ENCODE measurements around the gene ARHGAP19.

ARHGAP19 gene

GRCh38 chr10:97204826-97205679, 87.4 kb downstream of the ARHGAP19 start:
- no peak overlapping the region for H2AFZ ChIP-seq
- H3K27ac ChIP-seq: no peak overlapping the region
- H3K27me3 ChIP-seq (ENCODE audit: control insufficient read depth, insufficient read depth, low read length): no peaks in the 10 kb centered on the region
- no peak overlapping the region for H3K4me3 ChIP-seq (ENCODE audit: low read depth, low read length)
- H3K4me2 ChIP-seq (ENCODE audit: low read length): no peak overlapping the region
- no peak for TF ChIP-seq CTCF (IDR thresholded peaks at IDR 0.05)
- H3K4me1 ChIP-seq: no peaks in the 10 kb centered on the region
- no peaks in the 10 kb centered on the region for H3K9me3 ChIP-seq (ENCODE audit: control insufficient read depth, low read length)
- no peaks in the 10 kb centered on the region for H3K79me2 ChIP-seq
- H3K9ac ChIP-seq: no peak overlapping the region
- no peaks in the 10 kb centered on the region for H3K36me3 ChIP-seq (ENCODE audit: control insufficient read depth, insufficient read depth, low read length)

DNA sequence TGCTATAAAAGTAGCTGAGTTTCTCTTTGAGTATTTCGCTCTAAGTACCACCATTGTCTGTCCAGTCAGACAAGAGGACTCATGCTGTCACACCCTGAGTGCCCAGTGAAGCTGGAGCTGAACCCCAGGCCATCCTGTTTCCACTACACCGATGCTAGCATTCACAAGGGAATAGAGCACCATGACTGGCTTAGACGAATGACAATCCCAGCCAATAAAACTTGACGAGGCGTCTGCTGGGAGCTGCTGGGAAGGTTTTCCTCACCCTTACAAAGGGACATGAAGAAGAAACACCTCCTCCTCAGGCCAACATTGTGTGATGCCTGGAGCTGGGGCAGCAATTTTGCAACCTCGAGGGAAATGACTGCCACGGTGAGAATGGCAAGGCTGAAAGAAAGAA, 89.2 kb downstream of the ARHGAP19 start:
- no peak overlapping the region for H3K9ac ChIP-seq
- H3K4me1 ChIP-seq: no peaks in the 10 kb centered on the region
- H3K4me2 ChIP-seq (ENCODE audit: low read length): no peak overlapping the region
- no peak overlapping the region for H2AFZ ChIP-seq
- no peaks in the 10 kb centered on the region for H3K27me3 ChIP-seq (ENCODE audit: control insufficient read depth, insufficient read depth, low read length)
- no peak for TF ChIP-seq CTCF (IDR thresholded peaks at IDR 0.05)
- no peaks in the 10 kb centered on the region for H3K9me3 ChIP-seq (ENCODE audit: control insufficient read depth, low read length)
- H3K27ac ChIP-seq: no peak overlapping the region
- H3K79me2 ChIP-seq: no peaks in the 10 kb centered on the region
- no peaks in the 10 kb centered on the region for H3K36me3 ChIP-seq (ENCODE audit: control insufficient read depth, insufficient read depth, low read length)
- no peak overlapping the region for H3K4me3 ChIP-seq (ENCODE audit: low read depth, low read length)

DNA sequence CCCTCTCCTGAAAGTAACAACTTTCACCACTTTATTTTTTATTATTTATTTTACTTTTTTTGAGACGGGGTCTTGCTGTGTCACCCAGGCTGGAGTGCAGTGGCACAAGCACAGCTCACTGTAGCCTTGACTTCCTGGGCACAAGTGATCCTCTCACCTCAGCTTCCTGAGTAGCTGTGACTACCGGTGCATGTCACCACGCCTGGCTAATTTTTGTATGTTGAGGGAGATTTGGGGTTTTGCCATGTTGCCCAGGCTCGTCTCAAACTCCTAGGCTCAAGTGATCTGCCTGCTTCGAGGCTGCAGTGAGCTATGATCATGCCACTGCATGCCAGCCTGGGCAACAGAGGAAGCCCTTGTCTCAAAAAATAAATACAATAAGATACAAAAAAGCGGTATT, 91.8 kb downstream of the ARHGAP19 start:
- H3K36me3 ChIP-seq (ENCODE audit: control insufficient read depth, insufficient read depth, low read length): no peaks in the 10 kb centered on the region
- no peak overlapping the region for H2AFZ ChIP-seq
- H3K4me2 ChIP-seq (ENCODE audit: low read length): no peak overlapping the region
- H3K27me3 ChIP-seq (ENCODE audit: control insufficient read depth, insufficient read depth, low read length): no peaks in the 10 kb centered on the region
- H3K27ac ChIP-seq: no peak overlapping the region
- no peaks in the 10 kb centered on the region for H3K79me2 ChIP-seq
- no peaks in the 10 kb centered on the region for H3K4me1 ChIP-seq
- no peak for TF ChIP-seq CTCF (IDR thresholded peaks at IDR 0.05)
- H3K9me3 ChIP-seq (ENCODE audit: control insufficient read depth, low read length): no peaks in the 10 kb centered on the region
- H3K4me3 ChIP-seq (ENCODE audit: low read depth, low read length): no peak overlapping the region
- no peak overlapping the region for H3K9ac ChIP-seq

DNA sequence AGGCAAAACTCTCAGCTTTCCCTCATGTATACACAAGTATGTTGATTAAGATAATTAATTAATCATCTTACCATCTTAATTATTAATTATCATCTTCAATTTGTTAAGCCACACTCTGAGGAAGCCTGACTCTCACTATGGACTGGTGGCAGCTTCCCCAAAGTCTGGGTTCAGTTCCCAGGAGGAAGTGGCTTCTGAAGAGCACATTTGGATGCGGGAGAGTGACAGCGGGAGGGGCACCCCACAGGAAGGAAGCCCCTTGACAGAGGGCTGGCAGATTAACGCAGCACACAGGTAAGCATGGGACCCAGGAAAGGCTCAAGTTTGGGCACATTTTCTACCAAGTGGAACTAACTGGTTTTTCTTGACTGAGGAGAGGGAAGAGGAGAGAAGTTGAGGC, 93.3 kb downstream of the ARHGAP19 start:
- Histone ChIP-seq H3K36me3 (ENCODE audit: control insufficient read depth, insufficient read depth, low read length) (no peaks in the 10 kb centered on the region), H3K9me3 (ENCODE audit: control insufficient read depth, low read length) (no peaks in the 10 kb centered on the region), H3K4me1 (no peaks in the 10 kb centered on the region), H3K79me2 (no peaks in the 10 kb centered on the region), H3K27me3 (ENCODE audit: control insufficient read depth, insufficient read depth, low read length) (no peaks in the 10 kb centered on the region), H3K27ac (no peak overlapping the region), H3K4me2 (ENCODE audit: low read length) (no peak overlapping the region), H3K9ac (no peak overlapping the region), H3K4me3 (ENCODE audit: low read depth, low read length) (no peak overlapping the region), H2AFZ (no peak overlapping the region)
- no peak for TF ChIP-seq CTCF (IDR thresholded peaks at IDR 0.05)

GRCh38 chr10:97197030-97197500, 95.4 kb downstream of the ARHGAP19 start:
- Histone ChIP-seq H3K27ac (no peak overlapping the region), H3K79me2 (no peaks in the 10 kb centered on the region), H3K4me1 (no peaks in the 10 kb centered on the region), H3K27me3 (ENCODE audit: control insufficient read depth, insufficient read depth, low read length) (no peaks in the 10 kb centered on the region), H3K36me3 (ENCODE audit: control insufficient read depth, insufficient read depth, low read length) (no peaks in the 10 kb centered on the region), H2AFZ (no peak overlapping the region), H3K4me3 (ENCODE audit: low read depth, low read length) (no peak overlapping the region), H3K9me3 (ENCODE audit: control insufficient read depth, low read length) (no peaks in the 10 kb centered on the region), H3K9ac (no peak overlapping the region), H3K4me2 (ENCODE audit: low read length) (no peak overlapping the region)
- no peak for TF ChIP-seq CTCF (IDR thresholded peaks at IDR 0.05)

Measured in parathyroid adenoma (tissue), 2 donors.